Erythroblast (primary cell): ENCODE data around the gene LPAR5.

Experiments
- GATA1 ChIP-seq: IDR thresholded peaks from 2 replicates; pipeline ENCODE4 v1.6.1; 2011; ENCODE audit warnings: low read depth, mild to moderate bottlenecking, control low read depth, low read length, moderate library complexity
- POLR2A ChIP-seq: IDR thresholded peaks from 2 replicates; pipeline ENCODE4 v1.6.1; 2011; ENCODE audit warnings: mild to moderate bottlenecking, low read length

DNA sequence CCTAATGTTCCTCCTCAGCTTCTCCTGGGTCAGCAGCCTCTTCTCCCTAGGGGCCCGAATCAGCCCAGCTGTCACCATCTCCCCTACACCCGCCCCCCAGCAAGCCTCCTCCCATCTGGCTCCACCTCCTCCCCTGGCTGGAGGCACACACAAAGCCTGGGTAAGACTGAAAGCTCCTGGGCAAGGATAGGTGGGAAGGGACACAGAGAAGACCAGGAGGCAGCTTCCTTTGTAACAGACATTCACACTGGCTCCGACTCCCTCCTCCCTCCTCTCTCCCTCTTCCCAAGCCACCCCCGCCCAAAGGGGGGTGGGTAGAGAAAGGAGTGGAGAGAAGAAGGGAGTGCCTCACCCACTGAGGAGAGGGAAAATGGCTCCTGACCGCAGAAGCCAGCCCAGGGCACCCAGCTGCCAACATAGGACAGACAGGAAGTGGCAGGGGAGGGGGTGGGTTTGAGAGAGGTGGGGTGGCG is 32.6 kb downstream of the LPAR5 start:
- TF ChIP-seq POLR2A, result no peak
- TF ChIP-seq GATA1, result no peak
